ENCODE measurements around the gene ACSM2B.
"Not testable (repeated sequence)": the region's sequence is repeated elsewhere in the genome, so short reads cannot be mapped to it uniquely, and the experiment has no call there.

The ACSM2B gene

DNA sequence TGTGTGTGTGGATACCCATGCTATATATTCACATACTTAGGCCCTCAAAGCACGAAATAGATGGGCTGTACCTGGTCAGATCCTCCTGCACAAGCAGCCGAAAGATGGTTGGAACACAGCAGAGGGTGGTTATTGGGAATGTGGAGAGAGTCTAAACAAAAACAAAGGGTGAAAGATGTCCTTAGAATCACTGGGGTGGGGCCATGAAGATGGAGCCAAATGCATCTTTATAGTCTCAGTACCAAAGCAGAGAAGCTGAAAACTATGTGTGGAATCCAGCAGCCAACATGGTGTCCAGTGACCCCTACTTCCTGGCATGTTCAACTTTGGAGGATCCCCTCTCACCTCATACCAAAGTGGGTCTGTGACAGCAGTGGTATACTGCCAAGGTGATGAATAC lies 19.5 kb upstream of the ACSM2B start:
- DNase-seq = not testable (repeated sequence)

DNA sequence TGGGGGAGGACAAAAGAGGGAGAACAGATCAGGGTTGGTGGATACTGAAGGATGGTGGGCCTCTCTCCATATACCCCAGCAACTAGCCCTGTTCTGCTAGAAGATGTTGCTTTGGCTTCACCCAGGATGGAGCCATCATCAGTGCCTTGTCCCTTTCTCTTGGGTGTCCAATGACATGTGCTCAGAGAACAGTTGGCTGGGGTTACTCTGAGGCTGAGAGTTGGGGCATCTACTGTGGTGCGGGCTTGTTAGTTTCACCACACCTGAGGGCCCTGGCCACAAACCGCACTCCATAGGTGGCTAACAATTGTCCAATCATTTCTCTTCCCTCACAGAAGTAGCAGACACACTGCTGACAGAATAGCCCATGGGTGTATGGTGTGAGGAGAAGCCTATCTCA lies 18.9 kb upstream of the ACSM2B start:
- DNase-seq = not testable (repeated sequence)

DNA sequence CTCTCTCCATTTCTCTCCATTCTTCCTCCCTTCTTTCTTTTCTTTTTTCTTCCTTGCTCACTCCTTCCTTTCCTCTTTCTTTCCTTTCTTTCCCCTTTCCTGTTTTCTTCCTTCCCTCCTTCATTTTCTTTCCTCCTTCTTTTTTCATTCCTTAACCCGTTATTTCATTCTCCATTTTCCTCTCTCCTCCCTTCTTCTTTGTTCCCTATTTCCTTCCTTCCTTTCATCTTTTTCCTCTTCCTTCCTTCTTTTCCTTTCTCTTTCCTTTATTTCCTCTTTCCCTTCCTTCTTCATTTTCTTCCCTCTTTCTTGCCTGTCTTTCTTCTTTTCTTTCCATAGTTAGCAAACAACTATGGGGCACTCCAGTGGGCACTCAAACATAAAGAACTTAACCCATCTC lies 16.6 kb upstream of the ACSM2B start:
- DNase-seq = not testable (repeated sequence)

DNA sequence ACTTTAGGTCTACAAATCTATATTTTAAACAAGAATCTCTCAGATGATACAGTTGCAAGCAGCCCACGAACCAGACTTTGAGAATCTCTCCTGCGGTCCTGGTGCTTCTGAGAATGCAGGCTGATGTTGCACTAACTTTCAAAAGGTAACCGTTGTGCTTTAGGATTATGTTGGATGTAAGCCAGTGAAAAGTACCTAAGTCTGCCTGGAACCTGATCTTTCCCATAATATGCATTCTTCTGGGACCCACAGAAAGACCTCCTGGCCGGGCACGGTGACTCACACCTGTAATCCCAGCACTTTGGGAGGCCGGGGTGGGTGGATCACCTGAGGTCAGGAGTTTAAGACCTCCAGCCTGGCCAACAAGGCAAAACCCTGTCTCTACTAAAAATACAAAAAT lies 13.3 kb upstream of the ACSM2B start:
- not testable (repeated sequence) for DNase-seq

- DNase-seq = not testable (repeated sequence)
Measured at GRCh38 chr16:20587645-20588074, 11.5 kb upstream of the ACSM2B start.

DNA sequence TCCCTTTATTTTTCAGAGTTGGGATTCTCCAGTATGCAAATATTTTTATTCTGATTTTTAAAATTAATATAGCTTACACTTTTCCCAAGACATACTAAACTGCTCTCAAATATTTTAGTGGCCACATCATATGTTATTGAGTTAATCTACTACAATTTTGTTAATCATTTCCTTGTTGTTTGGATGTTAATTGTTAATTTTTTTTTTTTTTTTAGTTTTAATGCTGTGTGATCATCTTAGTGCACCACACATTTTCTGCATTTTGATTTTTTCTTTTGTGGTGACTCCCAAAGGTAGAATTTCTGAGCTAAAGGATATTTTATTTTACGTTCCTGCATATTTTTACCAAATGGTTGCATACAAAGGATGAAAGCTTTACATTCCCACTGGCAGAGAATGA lies 10.5 kb upstream of the ACSM2B start:
- DNase-seq = not testable (repeated sequence)

DNA sequence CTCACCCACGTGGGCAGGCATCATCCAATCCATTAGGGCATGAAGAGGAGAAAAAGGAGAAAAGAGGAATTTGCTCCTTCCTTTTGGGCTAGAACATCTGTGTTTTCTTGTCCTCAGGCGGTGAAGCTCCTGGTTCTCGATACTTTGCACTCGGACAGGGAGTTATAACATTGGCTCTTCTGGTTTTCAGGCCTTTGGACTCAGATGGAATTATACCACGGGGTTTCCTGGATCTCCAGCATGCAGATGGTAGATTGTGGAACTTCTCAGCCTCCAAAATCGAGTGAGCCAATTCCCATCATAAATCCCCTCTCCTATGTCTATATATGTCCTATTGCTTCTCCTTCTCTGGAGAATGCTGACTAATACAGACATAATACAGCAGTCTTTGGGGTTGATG lies 9.9 kb upstream of the ACSM2B start:
- DNase-seq = not testable (repeated sequence)

DNA sequence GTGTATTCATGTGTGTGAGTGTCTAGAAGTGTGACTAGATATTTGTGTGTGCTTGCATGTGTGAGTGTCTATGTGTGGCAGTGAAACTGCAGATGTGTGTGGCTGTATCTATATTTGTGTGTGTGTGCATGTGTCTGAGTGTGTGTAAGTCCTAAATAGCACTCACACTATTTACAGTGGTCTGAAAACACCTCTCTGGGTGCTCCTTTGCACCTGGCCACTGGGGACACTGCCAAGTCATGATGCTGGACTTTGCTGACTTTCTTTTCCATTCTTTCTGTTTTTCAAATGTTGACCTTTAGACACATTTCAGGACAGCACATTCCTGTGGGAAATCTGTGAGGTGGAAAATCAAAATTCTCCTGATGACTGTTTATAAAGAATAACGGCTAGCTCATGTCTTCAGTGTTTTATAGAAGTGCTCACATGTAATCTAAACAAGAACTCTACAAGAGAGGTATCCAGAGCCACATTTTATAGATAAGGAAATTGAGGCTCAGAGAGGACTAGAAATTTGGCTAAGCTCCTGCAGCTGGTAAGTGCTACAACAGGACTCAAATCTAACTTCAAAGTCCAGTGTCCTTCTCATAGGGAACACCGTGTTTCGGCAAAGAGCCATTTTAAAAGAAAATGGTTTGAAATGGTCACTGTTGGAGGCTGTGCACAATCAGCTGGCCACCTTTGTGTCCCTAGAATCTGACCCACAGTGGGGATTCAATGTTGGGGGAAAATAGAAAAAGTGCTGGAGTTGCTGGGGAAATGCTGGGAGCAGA lies 4.5 kb upstream of the ACSM2B start:
- not testable (repeated sequence) for DNase-seq

DNA sequence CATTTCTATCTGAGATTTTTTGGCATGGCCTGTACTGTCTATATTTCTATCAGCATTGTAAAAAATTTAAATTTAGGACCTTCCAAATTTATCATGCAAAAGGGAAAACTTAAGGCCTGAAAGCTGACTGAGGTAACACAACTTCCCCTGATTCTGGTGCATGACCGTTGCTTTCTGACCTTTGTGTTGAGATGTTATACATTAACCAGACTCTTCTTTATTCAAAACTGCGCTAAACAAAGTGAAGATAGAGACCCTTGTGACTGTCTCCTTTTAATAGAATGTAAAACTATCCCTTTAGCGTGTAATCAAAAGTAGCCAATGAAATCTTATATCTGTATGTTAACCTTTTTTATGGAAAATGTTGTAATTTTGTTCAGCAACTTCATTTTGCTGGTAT lies 1.9 kb upstream of the ACSM2B start:
- DNase-seq = not testable (repeated sequence)

- DNase-seq = not testable (repeated sequence)
Measured at GRCh38 chr16:20569117-20569651, 7.0 kb downstream of the ACSM2B start.

GRCh38 chr16:20568404-20568803 lies 7.8 kb downstream of the ACSM2B start:
- no peak for DNase-seq

- DNase-seq = no peak
Measured at GRCh38 chr16:20566864-20567263, 9.3 kb downstream of the ACSM2B start.

DNA sequence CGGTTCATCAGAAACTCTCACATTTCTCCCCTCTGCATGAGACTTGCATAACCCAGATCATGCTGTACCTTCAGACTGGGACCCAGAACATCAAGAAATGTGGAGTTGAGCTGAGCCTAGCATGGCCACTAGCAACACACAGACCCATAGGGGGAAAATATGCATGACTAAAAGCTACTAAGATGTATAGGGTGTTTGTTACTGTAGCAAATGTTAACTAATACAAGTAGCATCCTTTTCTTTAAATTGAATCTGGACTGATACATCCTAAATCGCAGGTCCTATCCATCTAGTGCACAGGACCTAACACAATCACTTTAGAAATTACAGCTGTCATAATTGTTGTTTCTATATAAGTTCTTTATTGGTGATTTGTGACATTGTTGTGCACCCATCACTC lies 10.8 kb downstream of the ACSM2B start:
- DNase-seq = not testable (repeated sequence)

DNA sequence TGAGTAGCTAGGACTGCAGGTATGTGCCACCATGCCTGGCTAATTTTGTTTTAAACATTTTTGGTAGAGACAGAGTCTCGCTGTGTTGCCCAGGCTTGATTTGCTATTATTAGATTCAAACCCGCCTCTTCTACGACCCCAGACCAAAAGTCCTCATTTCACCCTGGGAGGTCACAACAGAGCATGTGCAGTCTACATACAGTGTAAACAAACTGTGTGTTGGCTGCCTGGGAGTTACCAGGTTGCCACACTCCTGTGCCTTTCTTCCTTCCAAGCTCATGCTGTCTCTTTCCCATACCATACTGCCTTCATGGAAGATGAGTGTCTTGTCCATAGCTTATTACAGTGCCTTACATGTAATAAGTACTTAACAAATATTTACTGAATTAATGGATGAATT lies 11.9 kb downstream of the ACSM2B start:
- not testable (repeated sequence) for DNase-seq

GRCh38 chr16:20555628-20556027 lies 20.5 kb downstream of the ACSM2B start:
- not testable (repeated sequence) for DNase-seq

GRCh38 chr16:20554689-20555088 lies 21.5 kb downstream of the ACSM2B start:
- not testable (repeated sequence) for DNase-seq

- DNase-seq = peak in 1 of 3 experiments; percentile 3
Measured at GRCh38 chr16:20553493-20553892, 22.7 kb downstream of the ACSM2B start.

DNA sequence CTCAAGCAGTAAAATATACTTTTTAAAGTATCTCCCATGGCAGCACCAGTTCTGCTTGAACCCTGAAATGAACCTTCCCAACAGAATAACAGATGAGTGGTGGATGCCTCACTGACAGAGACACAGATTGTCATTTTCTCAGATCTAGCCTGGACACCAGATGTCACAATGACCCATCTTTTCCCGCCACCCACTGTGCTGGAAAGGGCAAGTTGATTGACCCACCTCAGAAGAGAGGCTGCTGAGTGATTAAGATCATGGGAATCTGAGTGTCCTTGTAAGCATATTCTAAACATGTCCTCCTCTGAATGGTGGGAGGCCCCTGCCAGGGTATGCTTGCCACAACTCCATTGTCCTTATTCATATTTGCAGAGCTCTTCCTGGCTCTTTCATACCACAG lies 29.2 kb downstream of the ACSM2B start:
- not testable (repeated sequence) for DNase-seq

GRCh38 chr16:20546278-20546853 lies 29.8 kb downstream of the ACSM2B start:
- DNase-seq = not testable (repeated sequence)

- not testable (repeated sequence) for DNase-seq
Measured at GRCh38 chr16:20540603-20541316, 35.4 kb downstream of the ACSM2B start.

- DNase-seq = no peak
Measured at GRCh38 chr16:20538687-20539086, 37.5 kb downstream of the ACSM2B start.

DNA sequence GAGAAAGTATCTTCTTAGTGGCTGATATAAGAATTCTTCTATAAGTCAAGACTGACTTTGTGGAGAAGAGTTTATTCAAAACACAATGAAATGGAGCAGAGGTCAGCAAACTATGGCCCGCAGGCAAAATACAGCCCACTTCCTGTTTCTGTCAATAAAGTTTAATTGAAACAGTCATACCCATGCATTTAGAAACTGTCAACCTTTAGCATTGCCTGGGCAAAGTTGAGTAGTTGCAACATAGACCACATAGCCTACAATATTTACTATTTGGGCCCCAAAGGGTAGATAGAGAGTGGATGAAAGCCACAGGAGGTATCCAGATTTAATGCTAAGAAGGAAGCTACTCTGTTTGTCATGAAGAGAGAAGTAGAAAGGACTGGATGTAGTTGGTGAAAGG lies 38.0 kb downstream of the ACSM2B start:
- DNase-seq = no peak

DNA sequence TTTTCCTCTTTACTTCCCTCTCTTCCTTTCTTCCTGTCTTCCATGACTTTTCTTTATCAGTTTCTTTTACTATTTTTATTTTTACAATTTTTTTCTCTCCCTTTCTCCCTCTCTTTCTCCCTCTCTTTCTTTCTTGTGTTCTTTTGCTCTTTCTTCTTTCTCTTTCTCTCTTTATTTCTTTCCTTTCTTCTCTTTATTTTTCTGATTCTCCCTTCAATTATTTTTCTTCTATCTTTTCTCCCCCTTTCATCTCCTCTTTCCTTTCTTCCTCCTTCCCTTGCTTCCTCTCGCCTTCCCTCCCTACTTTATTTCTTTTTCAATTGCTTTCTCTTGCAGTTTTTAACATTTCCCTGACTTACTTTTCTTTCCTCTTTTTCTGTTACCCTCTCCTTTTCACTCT lies 39.5 kb downstream of the ACSM2B start:
- DNase-seq = not testable (repeated sequence)
